Naive thymus-derived CD8-positive, alpha-beta T cell (primary cell): ENCODE data around the gene TMPRSS3. TPM values are rescaled to one million over a fixed set of nuclear protein-coding genes. Genes with fewer than 3 reads are reported as not detected.
"Not testable (repeated sequence)": the region's sequence is repeated elsewhere in the genome, so short reads cannot be mapped to it uniquely, and the experiment has no call there.

Experiments
- ATAC-seq, 2 donors: fragments of 150-1000 bp; cut with Tn5 transposase in 1 of 2; sonication (Bioruptor Pico), chemical (Tn5 transposase) in 1 of 2; 1 replicate in 1 of 2; 2 replicates in 1 of 2; pipeline ENCODE4 v1.10.0; 2021; ENCODE audit warnings: mild to moderate bottlenecking in 2 of 2, moderate library complexity in 2 of 2
- POLR2A ChIA-PET: fragments of 350-600 bp; sonication (Branson Sonifier 250); formaldehyde crosslinking; loops from one replicate; lab custom pipeline; 2021; ENCODE audit warnings: antibody characterized with exemption; lab: Charles Lee
- DNase-seq, 10 donors: peaks; one replicate each; pipeline versions ENCODE4 v3.0.0 to v3.0.0-alpha.2; 2020 to 2022
- H3K27ac Mint-ChIP-seq, 10 donors: one replicate each; pipeline ENCODE4 v1.8.0; 2020 to 2022; ENCODE audit warnings: mild to moderate bottlenecking in 10 of 10, mixed read lengths in 10 of 10, moderate library complexity in 4 of 10, inconsistent platforms in 1 of 10
- H3K27me3 Mint-ChIP-seq, 5 donors: one replicate each; pipeline ENCODE4 v1.8.0; 2021 to 2022; ENCODE audit warnings: mixed read lengths in 5 of 5
- H3K36me3 Mint-ChIP-seq, 3 donors: one replicate each; pipeline ENCODE4 v1.8.0; 2020 to 2022; ENCODE audit warnings: mixed read lengths in 3 of 3, mild to moderate bottlenecking in 2 of 3, inconsistent platforms in 1 of 3
- H3K4me1 Mint-ChIP-seq, 4 donors: one replicate each; pipeline ENCODE4 v1.8.0; 2021 to 2022; ENCODE audit warnings: mixed read lengths in 4 of 4
- H3K4me3 Mint-ChIP-seq, 10 donors: one replicate each; pipeline ENCODE4 v1.8.0; 2020 to 2022; ENCODE audit warnings: mild to moderate bottlenecking in 10 of 10, mixed read lengths in 10 of 10, moderate library complexity in 6 of 10, inconsistent platforms in 1 of 10
- H3K9me3 Mint-ChIP-seq, 9 donors: one replicate each; pipeline ENCODE4 v1.8.0; 2020 to 2022; ENCODE audit warnings: mixed read lengths in 9 of 9, mild to moderate bottlenecking in 3 of 9, inconsistent platforms in 1 of 9, moderate library complexity in 1 of 9
- polyA plus RNA-seq, 3 donors: library from polyadenylated mRNA; unstranded; fragments of 300-500 nt; fragmentation: Illumina TruSeq; gene quantifications; one replicate each; pipeline ENCODE4 v1.2.3, GENCODE V29; 2021
- total RNA-seq, 8 experiments: library from RNA in 2 of 8; stranded (reverse) in 2 of 8; gene quantifications; one replicate each; pipeline ENCODE4 v1.2.3 and lab custom pipeline; 2021 to 2026

Gene TMPRSS3
- total and polyA plus RNA-seq, 5 experiments from 2014 or later: 0.89 to 2.9 (median 1.8) TPM; not detected in 1

DNA sequence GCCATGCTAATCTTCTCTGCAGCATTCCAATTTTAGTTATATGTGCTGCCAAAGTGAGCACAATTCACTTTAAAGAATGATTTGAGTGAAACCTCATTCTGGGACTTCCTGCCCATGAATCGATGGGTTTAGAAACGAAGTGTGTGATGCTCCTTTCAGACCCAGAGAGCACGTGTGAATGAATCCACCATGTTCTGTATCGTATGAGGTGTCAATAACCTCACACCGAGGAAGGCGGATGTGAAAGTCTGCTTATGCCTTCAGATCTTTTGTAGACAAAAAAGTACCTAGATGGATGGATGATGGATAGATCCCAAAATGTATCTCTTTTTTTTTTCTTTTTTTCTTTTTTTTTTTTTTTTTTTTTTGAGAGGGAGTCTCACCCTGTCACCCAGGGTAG lies 21.7 kb upstream of the TMPRSS3 start:
- Mint-ChIP-seq H3K4me3 (peak overlapping the region in 7 of 10 donors; percentile 7 to 72 (median 37)), H3K36me3 (peaks cover 31 to 54% (median 47%) of the 10 kb centered on the region in 3 donors), H3K27me3 (peaks cover 0 to 2% (median 0%) of the 10 kb centered on the region in 5 donors), H3K27ac (peak overlapping the region; percentile 56 to 99 (median 90)), H3K9me3 (no peaks in the 10 kb centered on the region), H3K4me1 (peaks cover 37 to 84% (median 78%) of the 10 kb centered on the region in 4 donors)
- ATAC-seq: no peak
- peak in 1 of 10 donors; percentile 22 for DNase-seq
- POLR2A ChIA-PET: interaction anchor here (0.7 to 22.4 kb wide), 2 partner anchors 9 to 15 kb away, joined by 4 to 273 read pairs; partner anchors contain the start of gene UBASH3A

DNA sequence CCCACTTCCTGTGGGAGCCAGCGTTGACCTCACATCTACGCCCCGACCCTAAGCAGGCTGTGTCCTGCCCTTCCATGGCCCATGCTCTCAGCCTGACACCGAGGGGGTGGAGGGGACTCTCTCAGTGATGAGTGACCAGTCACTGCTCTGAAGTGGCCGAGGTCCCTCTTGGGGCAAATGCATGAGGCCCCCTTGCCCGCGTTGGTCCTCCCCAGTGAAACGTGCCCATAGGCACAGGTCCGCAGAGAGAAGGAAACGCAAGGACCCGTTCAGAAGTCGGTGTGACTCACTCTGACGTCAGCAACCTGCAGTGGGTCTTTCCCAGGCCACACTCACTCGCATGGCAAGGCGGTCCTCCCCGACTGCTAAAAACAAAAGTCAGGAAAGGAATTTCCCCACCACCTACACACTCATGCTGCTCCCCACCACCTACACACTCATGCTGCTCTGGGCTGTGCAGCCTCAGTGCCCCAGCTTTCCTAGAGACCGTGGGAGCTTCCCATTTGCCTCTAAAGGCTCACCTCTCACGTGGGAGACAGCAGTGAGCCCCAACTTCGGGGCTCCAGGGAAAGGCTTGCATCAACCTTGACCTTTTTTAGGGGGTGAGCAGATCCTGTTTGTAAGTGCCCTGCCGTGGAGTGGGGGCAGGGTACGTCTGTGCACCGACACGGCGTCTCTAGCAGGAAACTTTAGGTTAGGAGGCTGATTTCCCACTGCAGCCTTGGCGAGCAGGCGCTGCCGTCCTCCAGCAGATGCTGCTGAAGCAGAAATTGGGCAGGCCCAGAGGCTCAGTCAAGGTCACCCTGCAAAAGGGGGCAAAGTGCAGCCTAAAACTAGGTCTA lies 19.3 kb upstream of the TMPRSS3 start:
- Mint-ChIP-seq H3K9me3 (no peaks in the 10 kb centered on the region), H3K27me3 (no peaks in the 10 kb centered on the region), H3K4me1 (peaks cover 23 to 66% (median 55%) of the 10 kb centered on the region in 4 donors), H3K4me3 (peak overlapping the region; percentile 59 to 84 (median 78)), H3K27ac (peak overlapping the region; percentile 94 to 100 (median 99)), H3K36me3 (peaks cover 17 to 39% (median 26%) of the 10 kb centered on the region in 3 donors)
- POLR2A ChIA-PET: interaction anchor here (1.0 to 22.4 kb wide), 6 partner anchors 10 to 146 kb away, joined by 3 to 273 read pairs (median 4); partner anchors contain the start of gene UBASH3A
- peak; percentile 64 to 93 (median 85) for DNase-seq
- peak; percentile 91 to 95 for ATAC-seq

DNA sequence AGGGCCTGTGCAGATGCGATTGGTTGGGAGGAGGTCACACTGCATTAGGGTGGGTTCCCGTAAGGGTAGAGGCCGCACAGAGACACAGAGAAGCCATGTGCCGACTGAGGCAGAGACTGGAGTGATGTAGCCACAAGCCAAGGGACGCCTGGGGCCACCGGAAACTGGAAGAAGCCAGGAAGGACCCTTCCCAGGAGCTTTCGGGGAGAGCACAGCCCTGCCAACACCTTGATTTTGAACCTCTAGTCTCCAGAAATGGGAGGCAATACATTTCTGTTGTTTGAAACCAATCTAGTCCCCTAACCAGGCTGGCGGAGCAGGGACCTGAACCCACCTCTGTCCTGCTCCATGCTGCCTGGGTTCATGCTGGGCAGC lies 18.7 kb upstream of the TMPRSS3 start:
- no peaks in the 10 kb centered on the region for H3K9me3 Mint-ChIP-seq
- H3K36me3 Mint-ChIP-seq: peaks cover 18 to 40% (median 22%) of the 10 kb centered on the region in 3 donors
- H3K27ac Mint-ChIP-seq: peak overlapping the region; percentile 94 to 100 (median 99)
- POLR2A ChIA-PET: interaction anchor here (1.2 to 22.4 kb wide), 5 partner anchors 10 to 146 kb away, joined by 3 to 273 read pairs (median 5); partner anchors contain the start of gene UBASH3A
- ATAC-seq (no peak), DNase-seq (no peak)
- peak overlapping the region; percentile 59 to 84 (median 78) for H3K4me3 Mint-ChIP-seq
- peaks cover 27 to 62% (median 55%) of the 10 kb centered on the region in 4 donors for H3K4me1 Mint-ChIP-seq
- H3K27me3 Mint-ChIP-seq: no peaks in the 10 kb centered on the region

DNA sequence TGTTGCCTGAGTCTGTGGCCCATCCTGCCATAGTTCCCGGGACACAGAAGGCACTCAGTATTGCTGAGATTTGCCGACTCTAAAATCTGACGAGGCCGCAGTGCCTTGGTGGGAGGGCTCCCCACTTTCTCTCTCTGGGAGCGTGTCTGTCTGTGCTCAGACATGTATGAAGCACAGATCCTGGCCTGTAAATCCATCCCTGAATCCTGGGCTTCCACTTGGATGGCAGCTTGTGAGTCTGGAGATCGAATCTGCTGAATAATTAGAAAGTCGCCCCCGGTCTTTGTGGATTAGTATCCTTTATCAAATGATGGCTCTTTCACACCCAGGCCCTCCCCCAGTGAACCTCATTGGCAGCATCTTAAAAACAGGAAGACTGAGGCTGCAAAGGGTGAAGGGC lies 18.2 kb upstream of the TMPRSS3 start:
- Mint-ChIP-seq H3K9me3 (no peaks in the 10 kb centered on the region), H3K4me1 (peaks cover 26 to 58% (median 55%) of the 10 kb centered on the region in 4 donors), H3K27me3 (no peaks in the 10 kb centered on the region), H3K36me3 (peaks cover 17 to 41% (median 18%) of the 10 kb centered on the region in 3 donors), H3K4me3 (peak overlapping the region in 8 of 10 donors; percentile 11 to 80 (median 64)), H3K27ac (peak overlapping the region; percentile 94 to 100 (median 99))
- no peak for ATAC-seq
- DNase-seq: no peak
- POLR2A ChIA-PET: interaction anchor here (1.4 to 22.4 kb wide), 2 partner anchors 12 to 35 kb away, joined by 3 to 273 read pairs; partner anchors contain the start of gene UBASH3A

DNA sequence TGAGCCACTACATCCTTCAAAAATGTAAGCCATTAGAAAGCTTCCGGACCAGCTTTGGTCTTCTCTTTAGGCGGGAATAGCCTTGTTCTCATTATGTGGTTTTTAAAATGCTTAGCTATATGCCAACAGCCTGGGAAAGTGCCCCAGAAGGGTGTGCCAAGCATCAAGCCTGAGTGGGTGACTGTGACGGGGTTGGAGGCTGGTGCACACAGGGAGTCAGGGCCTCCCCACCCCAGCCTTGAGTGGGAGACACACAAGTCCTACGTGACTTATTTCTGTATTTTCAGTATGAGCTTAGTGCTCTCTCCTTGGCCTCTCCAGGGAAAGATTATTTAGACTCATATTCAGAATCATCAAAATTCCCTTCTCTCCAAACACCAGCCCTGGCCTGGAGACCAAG lies 17.6 kb upstream of the TMPRSS3 start:
- Mint-ChIP-seq H3K36me3 (peaks cover 13 to 37% (median 18%) of the 10 kb centered on the region in 3 donors), H3K4me3 (peak overlapping the region in 4 of 10 donors; percentile 8 to 18 (median 10)), H3K4me1 (peaks cover 27 to 56% (median 54%) of the 10 kb centered on the region in 4 donors), H3K27ac (peak overlapping the region; percentile 94 to 100 (median 99)), H3K27me3 (no peaks in the 10 kb centered on the region), H3K9me3 (no peaks in the 10 kb centered on the region)
- ATAC-seq (no peak), DNase-seq (no peak)
- POLR2A ChIA-PET: interaction anchor here (0.9 to 22.4 kb wide), 2 partner anchors 11 to 70 kb away, joined by 3 to 273 read pairs; partner anchors contain the start of gene UBASH3A

DNA sequence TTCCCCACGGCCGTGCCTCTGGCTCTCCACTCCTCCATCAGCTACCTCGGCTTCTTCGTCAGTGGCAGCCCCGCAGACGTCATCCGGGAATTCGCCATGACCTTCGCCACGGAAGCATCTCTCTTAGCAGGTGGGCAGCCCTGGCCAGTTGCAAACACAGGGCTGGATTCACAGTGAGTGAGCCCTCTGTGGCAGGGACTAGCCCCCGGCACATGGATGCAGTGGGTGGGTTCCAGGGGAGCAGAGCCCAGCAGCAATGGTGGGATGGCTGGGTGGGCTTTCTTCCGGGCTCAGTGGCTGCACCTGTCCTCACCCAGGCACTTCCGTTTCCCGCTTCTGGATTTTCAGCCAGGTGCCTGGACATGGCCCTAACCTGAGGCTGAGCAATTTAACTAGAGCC lies 17.2 kb upstream of the TMPRSS3 start:
- peaks cover 29 to 58% (median 55%) of the 10 kb centered on the region in 4 donors for H3K4me1 Mint-ChIP-seq
- DNase-seq (no peak), ATAC-seq (no peak)
- H3K9me3 Mint-ChIP-seq: no peaks in the 10 kb centered on the region
- POLR2A ChIA-PET: interaction anchor here (0.9 to 22.4 kb wide), 2 partner anchors 11 to 70 kb away, joined by 3 to 273 read pairs; partner anchors contain the start of gene UBASH3A
- peaks cover 13 to 35% (median 18%) of the 10 kb centered on the region in 3 donors for H3K36me3 Mint-ChIP-seq
- H3K4me3 Mint-ChIP-seq: peak overlapping the region in 2 of 10 donors; percentile 8 to 9
- H3K27ac Mint-ChIP-seq: peak overlapping the region; percentile 94 to 100 (median 99)
- H3K27me3 Mint-ChIP-seq: no peaks in the 10 kb centered on the region

DNA sequence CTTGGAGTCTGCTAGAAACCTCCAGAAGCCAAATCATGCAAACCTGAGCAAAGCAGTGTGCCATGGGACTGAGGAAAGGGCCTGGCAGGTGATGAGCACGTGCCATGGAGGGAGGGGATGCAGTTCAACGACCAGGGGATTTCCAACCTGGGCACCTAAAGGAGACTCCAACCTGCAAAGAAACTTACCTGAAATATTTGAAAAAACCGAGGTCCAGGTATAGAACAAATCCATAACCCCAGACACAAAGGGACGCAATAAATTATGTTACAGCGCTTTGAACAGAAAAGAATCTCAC lies 16.7 kb upstream of the TMPRSS3 start:
- H3K4me1 Mint-ChIP-seq: peaks cover 32 to 62% (median 59%) of the 10 kb centered on the region in 4 donors
- H3K27ac Mint-ChIP-seq: peak overlapping the region in 6 of 10 donors; percentile 71 to 100 (median 99)
- H3K36me3 Mint-ChIP-seq: peaks cover 13 to 33% (median 17%) of the 10 kb centered on the region in 3 donors
- ATAC-seq (no peak), DNase-seq (no peak)
- no peaks in the 10 kb centered on the region for H3K9me3 Mint-ChIP-seq
- H3K4me3 Mint-ChIP-seq: no peak overlapping the region
- H3K27me3 Mint-ChIP-seq: no peaks in the 10 kb centered on the region
- POLR2A ChIA-PET: interaction anchor here (1.6 to 22.4 kb wide), 2 partner anchors 9 to 10 kb away, joined by 6 to 273 read pairs; partner anchors contain the start of gene UBASH3A

DNA sequence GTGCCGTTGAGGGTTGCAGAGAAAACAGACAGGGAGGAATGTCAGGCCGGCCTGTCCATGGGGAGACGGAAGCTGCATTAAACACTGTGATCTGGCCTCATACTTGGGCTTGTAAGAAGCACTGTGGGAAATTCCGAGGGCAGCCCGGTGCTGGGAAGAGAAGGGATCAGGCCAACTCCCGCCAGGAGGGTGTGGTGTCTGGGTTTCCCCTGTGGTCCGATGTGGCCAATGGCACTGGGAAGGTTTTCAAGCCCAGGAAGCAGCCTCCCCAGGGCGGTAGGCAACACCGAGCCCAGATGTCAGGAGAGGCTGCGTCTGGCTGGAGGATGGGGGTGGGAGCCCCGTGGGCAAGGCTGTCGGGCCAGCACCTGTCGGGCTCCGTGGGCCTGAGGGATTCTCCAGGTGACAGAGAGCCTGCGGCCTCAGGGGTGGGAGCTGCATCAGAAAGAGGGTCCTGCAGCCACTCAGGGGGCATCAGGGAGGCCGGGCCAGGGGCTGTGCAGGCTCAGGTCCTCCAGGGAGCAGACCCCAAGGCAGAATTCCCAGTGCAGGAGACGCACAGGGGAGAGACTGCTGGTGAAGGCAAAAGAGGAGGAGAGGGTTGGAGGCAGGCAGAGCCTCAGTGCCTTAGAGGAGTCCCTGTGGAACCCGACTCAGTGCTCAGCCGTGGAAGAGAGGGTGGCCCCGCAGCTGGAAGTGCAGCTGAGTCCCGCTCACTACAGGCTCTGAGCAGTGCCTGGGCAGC lies 16.2 kb upstream of the TMPRSS3 start:
- Mint-ChIP-seq H3K9me3 (no peaks in the 10 kb centered on the region), H3K4me1 (peaks cover 34 to 65% (median 60%) of the 10 kb centered on the region in 4 donors), H3K27ac (peak overlapping the region in 6 of 10 donors; percentile 71 to 100 (median 99)), H3K36me3 (peaks cover 14 to 31% (median 16%) of the 10 kb centered on the region in 3 donors), H3K4me3 (no peak overlapping the region), H3K27me3 (no peaks in the 10 kb centered on the region)
- DNase-seq: no peak
- ATAC-seq: no peak
- POLR2A ChIA-PET: interaction anchor here (1.6 to 22.4 kb wide), 2 partner anchors 10 kb away, joined by 6 to 273 read pairs; partner anchors contain the start of gene UBASH3A

DNA sequence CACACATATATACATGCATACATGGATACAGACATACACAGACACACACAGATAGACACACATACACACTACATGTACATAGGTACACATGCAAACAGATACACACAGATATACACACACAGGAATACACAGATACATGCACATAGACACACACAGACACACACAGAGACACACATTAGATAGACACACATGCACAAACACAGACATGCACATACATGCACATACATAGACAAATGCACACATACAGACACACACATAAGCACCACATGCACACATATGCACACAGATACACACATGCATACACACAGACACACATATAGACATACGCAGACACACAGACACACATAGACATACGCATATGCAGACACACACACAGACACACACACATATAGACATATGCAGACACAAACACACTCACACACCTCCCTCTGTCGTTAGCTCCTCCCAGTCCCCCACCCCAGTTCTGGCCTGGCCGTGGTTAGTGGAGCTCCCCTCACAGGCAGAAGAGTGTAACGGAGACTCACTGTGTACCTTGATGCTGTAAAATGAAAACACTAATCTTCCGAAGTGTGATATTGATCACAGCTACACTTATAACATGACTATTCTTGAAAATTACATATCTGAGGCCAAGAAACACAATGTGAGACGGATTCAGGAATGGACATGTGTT lies 15.5 kb upstream of the TMPRSS3 start:
- DNase-seq: no peak
- POLR2A ChIA-PET: interaction anchor here (1.6 to 22.4 kb wide), 2 partner anchors 9 to 11 kb away, joined by 6 to 273 read pairs; partner anchors contain the start of gene UBASH3A
- ATAC-seq: no peak
- no peak overlapping the region for H3K4me3 Mint-ChIP-seq
- H3K27me3 Mint-ChIP-seq: no peaks in the 10 kb centered on the region
- peaks cover 17 to 36% (median 23%) of the 10 kb centered on the region in 3 donors for H3K36me3 Mint-ChIP-seq
- no peak overlapping the region for H3K27ac Mint-ChIP-seq
- H3K4me1 Mint-ChIP-seq: peaks cover 38 to 66% (median 62%) of the 10 kb centered on the region in 4 donors
- H3K9me3 Mint-ChIP-seq: no peaks in the 10 kb centered on the region

DNA sequence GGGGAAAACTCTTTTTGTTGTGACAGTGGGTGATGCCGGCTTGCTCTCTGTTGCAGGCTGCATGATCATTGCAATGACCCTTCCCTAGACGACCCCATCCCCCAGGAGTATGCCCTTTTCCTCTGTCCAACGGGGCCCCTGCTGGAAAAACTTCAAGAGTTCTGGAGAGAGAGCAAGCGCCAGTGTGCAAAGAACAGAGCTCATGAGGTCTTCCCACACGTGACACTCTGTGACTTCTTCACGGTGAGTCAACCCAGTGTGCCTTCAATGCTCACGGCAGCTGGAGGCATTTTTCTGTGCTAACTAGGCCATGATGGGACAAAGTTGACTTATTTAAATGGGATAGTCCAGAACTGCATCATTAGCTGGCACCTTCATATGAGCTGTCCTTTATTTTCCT lies 13.5 kb upstream of the TMPRSS3 start:
- no peak for ATAC-seq
- H3K4me1 Mint-ChIP-seq: peaks cover 36 to 54% (median 46%) of the 10 kb centered on the region in 4 donors

DNA sequence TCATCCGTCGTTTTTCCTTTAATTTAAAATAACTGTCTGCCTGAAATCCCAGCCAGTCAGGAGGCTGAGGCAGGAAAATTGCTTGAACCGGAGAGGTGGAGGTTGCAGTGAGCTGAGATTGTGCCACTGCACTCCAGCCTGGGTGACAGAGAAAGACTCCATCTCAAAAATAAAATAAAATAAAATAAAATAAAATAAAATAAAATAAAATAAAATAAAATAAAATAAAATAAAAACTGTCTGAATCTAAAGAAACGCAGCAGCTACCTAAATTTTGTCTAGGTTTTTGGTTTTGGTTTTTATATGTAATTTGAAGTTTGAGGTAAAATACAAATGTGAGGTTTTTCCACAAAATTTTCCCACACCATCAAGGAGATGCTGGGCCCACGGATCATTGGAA lies 12.9 kb upstream of the TMPRSS3 start:
- H3K4me1 Mint-ChIP-seq: peaks cover 31 to 50% (median 40%) of the 10 kb centered on the region in 4 donors
- POLR2A ChIA-PET: interaction anchor here (1.3 to 2.4 kb wide), 3 partner anchors 11 to 16 kb away, joined by 3 to 14 read pairs (median 9); no protein-coding TSS in a partner anchor
- H3K9me3 Mint-ChIP-seq, DNase-seq, H3K27me3 Mint-ChIP-seq, ATAC-seq: not testable (repeated sequence)
- peak overlapping the region in 6 of 10 donors; percentile 22 to 99 (median 94) for H3K27ac Mint-ChIP-seq
- H3K4me3 Mint-ChIP-seq: peak overlapping the region in 4 of 10 donors; percentile 29 to 96 (median 90)
- H3K36me3 Mint-ChIP-seq: peaks cover 13 to 30% (median 28%) of the 10 kb centered on the region in 3 donors

More for the DNA sequence above, 13.5 kb upstream of the TMPRSS3 start:
- H3K36me3 Mint-ChIP-seq: peaks cover 18 to 36% (median 28%) of the 10 kb centered on the region in 3 donors
- H3K27me3 Mint-ChIP-seq: no peaks in the 10 kb centered on the region
- DNase-seq: no peak
- H3K9me3 Mint-ChIP-seq: no peaks in the 10 kb centered on the region
- H3K4me3 Mint-ChIP-seq: peak overlapping the region in 9 of 10 donors; percentile 12 to 78 (median 51)
- peak overlapping the region in 7 of 10 donors; percentile 80 to 97 (median 88) for H3K27ac Mint-ChIP-seq
- POLR2A ChIA-PET: interaction anchor here (1.3 to 2.4 kb wide), 3 partner anchors 10 to 15 kb away, joined by 3 to 14 read pairs (median 9); no protein-coding TSS in a partner anchor
